ENCODE measurements around the gene PDF. TPM values are rescaled to one million over a fixed set of nuclear protein-coding genes. Genes with fewer than 3 reads are reported as not detected.

Gene PDF
- total and polyA plus RNA-seq, 2 of the 13 experiments (the other 11 are each of a cell fraction or from before 2014, with no cell fraction given) = 12.4 to 48.8 TPM

- peak; percentile 72; the same call in 1 of the 2 replicates for TF ChIP-seq ZNF614 (CRISPR knock-in tag; IDR thresholded peaks at IDR 0.05; ENCODE audit: borderline replicate concordance)
- TF ChIP-seq SNAPC5 (CRISPR knock-in tag; IDR thresholded peaks at IDR 0.05; ENCODE audit: borderline replicate concordance) = 0 out of 2 replicates have a peak, but pooled peaks have one; percentile 58
- peak; percentile 40 for TF ChIP-seq KLF6 (CRISPR knock-in tag; IDR thresholded peaks at IDR 0.05)
- peak; percentile 66 for TF ChIP-seq DRAP1 (CRISPR knock-in tag; IDR thresholded peaks at IDR 0.05)
- TF ChIP-seq TARDBP (CRISPR knock-in tag; IDR thresholded peaks at IDR 0.05) = peak; percentile 27; the same call in 1 of the 2 replicates
- peak; percentile 91; the same call in 1 of the 2 replicates for TF ChIP-seq ZFP82 (CRISPR knock-in tag; IDR thresholded peaks at IDR 0.05; ENCODE audit: borderline replicate concordance)
- TF ChIP-seq ZNF629 (CRISPR knock-in tag; conservative IDR thresholded peaks at IDR 0.05) = no peak; the same call in 1 of the 2 replicates
- no peak; the same call in none of the 2 replicates for TF ChIP-seq TOE1 (CRISPR knock-in tag; IDR thresholded peaks at IDR 0.05)
- TF ChIP-seq CHD2 (IDR thresholded peaks at IDR 0.05; ENCODE audit: low read depth, low read length) = peak; percentile 34; the same call in 1 of the 2 replicates
- peak; percentile 83 for TF ChIP-seq HNRNPK (IDR thresholded peaks at IDR 0.05; ENCODE audit: low read depth, low read length, poor library complexity, severe bottlenecking)
- TF ChIP-seq SKI (IDR thresholded peaks at IDR 0.05; ENCODE audit: partially characterized antibody) = no peak
- TF ChIP-seq THRA (CRISPR knock-in tag; IDR thresholded peaks at IDR 0.05; ENCODE audit: borderline replicate concordance) = peak; percentile 56
- peak; percentile 50 for TF ChIP-seq NRL (CRISPR knock-in tag; IDR thresholded peaks at IDR 0.05; ENCODE audit: borderline replicate concordance)
- TF ChIP-seq ZNF335 (CRISPR knock-in tag; IDR thresholded peaks at IDR 0.05) = peak; percentile 58; the same call in 1 of the 2 replicates
- TF ChIP-seq SKIL (CRISPR knock-in tag; IDR thresholded peaks at IDR 0.05; ENCODE audit: borderline replicate concordance) = peak; percentile 41; the same call in 1 of the 2 replicates
- TF ChIP-seq KLF16 (CRISPR knock-in tag; IDR thresholded peaks at IDR 0.05) = peak in 1 of 2 experiments; percentile 67; a peak in 2 of 4 replicates
- no peak for TF ChIP-seq ZNF276 (CRISPR knock-in tag; IDR thresholded peaks at IDR 0.05; ENCODE audit: low read depth)
- TF ChIP-seq NR2F1 (CRISPR knock-in tag; IDR thresholded peaks at IDR 0.05) = peak in 1 of 2 experiments; percentile 26; a peak in 1 of 4 replicates
- peak; percentile 71 for TF ChIP-seq ZNF768 (CRISPR knock-in tag; IDR thresholded peaks at IDR 0.05)
- TF ChIP-seq ETV5 (CRISPR knock-in tag; IDR thresholded peaks at IDR 0.05; ENCODE audit: borderline replicate concordance) = no peak
Measured at GRCh38 chr16:69310653-69311532, 19.5 kb downstream of the PDF start, which contains the start of gene VPS4A (continued).
